Esophagus squamous epithelium (tissue), 5 donors: ENCODE results near the gene ETS1. TPM values are rescaled to one million over a fixed set of nuclear protein-coding genes. Genes with fewer than 3 reads are reported as not detected.

Experiments
- DNase-seq: peaks from one replicate; lab custom pipeline; 2025; lab: John Stamatoyannopoulos, UW
- H3K27ac ChIP-seq, 4 donors: fragments of 200-600 bp; sonication (generic); one replicate each; pipeline ENCODE4 v1.5.1; 2016 to 2019; ENCODE audit warnings: mild to moderate bottlenecking in 1 of 4
- H3K27me3 ChIP-seq, 4 donors: fragments of 200-600 bp; sonication (generic); 1 replicate in 3 of 4; 2 replicates in 1 of 4; pipeline versions ENCODE4 v1.5.1 to v1.6.0; 2017 to 2021; ENCODE audit warnings: antibody characterized with exemption in 1 of 4
- H3K36me3 ChIP-seq, 3 donors: fragments of 200-600 bp; sonication (generic); one replicate each; pipeline ENCODE4 v1.5.1; 2016 to 2019
- H3K4me1 ChIP-seq, 3 donors: fragments of 200-600 bp; sonication (generic); one replicate each; pipeline ENCODE4 v1.5.1; 2017 to 2019
- H3K4me3 ChIP-seq, 4 donors: fragments of 200-600 bp; sonication (generic); 1 replicate in 3 of 4; 2 replicates in 1 of 4; pipeline ENCODE4 v1.5.1; 2016 to 2019; ENCODE audit warnings: mild to moderate bottlenecking in 2 of 4, moderate library complexity in 1 of 4
- H3K9me3 ChIP-seq, 3 donors: fragments of 200-600 bp; sonication (generic); one replicate each; pipeline ENCODE4 v1.5.1; 2016 to 2019
- POLR2A ChIP-seq, 4 donors: fragments of 450-650 bp; IDR thresholded peaks; one replicate each; pipeline ENCODE4 v1.6.1; 2017; ENCODE audit warnings: antibody characterized with exemption in 4 of 4, mild to moderate bottlenecking in 4 of 4, moderate library complexity in 3 of 4
- WGBS, 2 donors: methylation state at CpG; one replicate each; pipeline ENCODE4 v1.1.5; 2018; 5-methylcytosine and 5-hydroxymethylcytosine counted together
- intact Hi-C: fragments of 100-400 bp; cut with DNase I; formaldehyde crosslinking; loops from one replicate; pipeline ENCODE4 v1.15.0; 2022
- total RNA-seq, 4 donors: library from RNA; depleted of rRNA; stranded (reverse); fragments of >200 nt; gene quantifications; one replicate each; pipeline ENCODE4 v1.1.0, GENCODE V29; 2016
- TF ChIP-seq, protein P1 (sequence below), 6 experiments: fragments of 450-650 bp in 4 of 6; fragments of 200-600 bp in 2 of 6; sonication (generic) in 2 of 6; IDR thresholded peaks; one replicate each; pipeline ENCODE4 v1.5.1; 2016 to 2019; ENCODE audit warnings: antibody characterized with exemption in 6 of 6, mild to moderate bottlenecking in 4 of 6, moderate library complexity in 4 of 6
- donor health status: DM: yes; HTN: yes; CAD: no.

The ETS1 gene
- total RNA-seq, 4 donors from 2014 or later, result 3.4 to 37.0 (median 16.4) TPM

DNA sequence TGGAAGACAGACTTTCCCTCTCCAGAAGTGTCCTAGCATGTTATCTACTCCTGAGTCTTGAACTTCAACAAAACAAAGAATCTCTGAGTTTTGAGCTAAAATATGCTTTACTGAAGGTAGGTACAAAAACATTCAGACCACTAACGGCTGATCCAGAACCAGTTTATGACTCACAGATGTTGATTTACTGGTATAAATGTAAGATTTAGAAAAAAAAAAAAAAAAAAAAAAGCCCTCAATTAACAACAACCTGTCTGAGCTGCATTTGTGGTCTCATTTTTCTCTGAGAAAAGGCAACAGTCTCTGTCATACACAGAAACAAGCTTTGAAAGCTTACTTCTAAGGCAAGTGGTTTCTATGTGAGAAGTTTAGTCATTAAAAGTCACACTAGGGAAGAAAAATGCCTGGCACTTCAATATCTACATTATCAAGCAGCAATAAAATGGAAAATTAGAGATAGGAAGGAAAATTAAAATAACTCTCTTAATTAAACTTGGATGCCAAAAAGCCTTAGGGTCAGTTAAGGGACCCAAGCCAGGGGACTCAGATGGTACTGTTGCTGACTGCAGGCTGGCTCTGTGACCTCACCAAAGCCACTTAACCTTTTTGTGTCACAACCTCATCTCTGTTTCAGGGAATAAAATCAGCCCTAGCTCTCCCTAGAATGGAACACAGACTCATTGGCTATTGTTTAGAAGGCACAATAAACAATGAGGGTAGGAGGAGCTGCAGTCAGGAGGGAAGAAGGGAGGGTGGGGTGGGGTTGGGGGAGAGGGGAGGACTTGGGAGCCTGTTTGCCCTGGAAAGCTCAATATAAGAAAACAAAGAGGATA lies 61.7 kb downstream of the ETS1 start:
- Histone ChIP-seq H3K9me3 (no peaks in the 10 kb centered on the region), H3K36me3 (no peaks in the 10 kb centered on the region), H3K27ac (peak overlapping the region; percentile 23 to 94 (median 50)), H3K4me1 (peaks cover 0 to 53% (median 0%) of the 10 kb centered on the region in 3 donors), H3K27me3 (no peaks in the 10 kb centered on the region), H3K4me3 (no peak overlapping the region)
- TF ChIP-seq POLR2A (IDR thresholded peaks at IDR 0.05), result peak in 1 of 4 donors; percentile 23
- TF ChIP-seq, protein P1, sequence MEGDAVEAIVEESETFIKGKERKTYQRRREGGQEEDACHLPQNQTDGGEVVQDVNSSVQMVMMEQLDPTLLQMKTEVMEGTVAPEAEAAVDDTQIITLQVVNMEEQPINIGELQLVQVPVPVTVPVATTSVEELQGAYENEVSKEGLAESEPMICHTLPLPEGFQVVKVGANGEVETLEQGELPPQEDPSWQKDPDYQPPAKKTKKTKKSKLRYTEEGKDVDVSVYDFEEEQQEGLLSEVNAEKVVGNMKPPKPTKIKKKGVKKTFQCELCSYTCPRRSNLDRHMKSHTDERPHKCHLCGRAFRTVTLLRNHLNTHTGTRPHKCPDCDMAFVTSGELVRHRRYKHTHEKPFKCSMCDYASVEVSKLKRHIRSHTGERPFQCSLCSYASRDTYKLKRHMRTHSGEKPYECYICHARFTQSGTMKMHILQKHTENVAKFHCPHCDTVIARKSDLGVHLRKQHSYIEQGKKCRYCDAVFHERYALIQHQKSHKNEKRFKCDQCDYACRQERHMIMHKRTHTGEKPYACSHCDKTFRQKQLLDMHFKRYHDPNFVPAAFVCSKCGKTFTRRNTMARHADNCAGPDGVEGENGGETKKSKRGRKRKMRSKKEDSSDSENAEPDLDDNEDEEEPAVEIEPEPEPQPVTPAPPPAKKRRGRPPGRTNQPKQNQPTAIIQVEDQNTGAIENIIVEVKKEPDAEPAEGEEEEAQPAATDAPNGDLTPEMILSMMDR (IDR thresholded peaks at IDR 0.05), result no peak
- WGBS, 2 donors, result 5 to 28% methylated on average over 1 of the region's 1 CpG
- intact Hi-C loops, result no loop called here
- DNase-seq, result no peak

DNA sequence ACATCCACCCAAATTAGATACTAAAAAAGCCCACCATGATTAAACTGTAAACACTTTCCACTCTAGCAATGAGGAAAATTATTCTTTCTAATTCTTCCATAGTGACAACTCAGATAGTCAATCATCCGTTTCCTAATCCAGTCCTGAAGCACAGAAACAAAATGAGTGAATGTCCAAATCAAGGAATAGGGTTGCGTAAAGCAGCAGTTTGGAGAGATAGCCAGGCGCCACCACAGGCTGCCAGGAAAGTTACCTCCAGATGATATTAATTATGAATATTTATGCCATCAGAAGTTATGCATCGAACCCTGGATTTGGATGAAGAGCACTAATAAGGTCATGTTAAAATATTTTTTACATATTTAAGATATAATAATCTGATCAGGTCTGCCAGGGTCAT lies 63.2 kb downstream of the ETS1 start:
- 92 to 96% methylated on average over 4 of the region's 4 CpGs for WGBS, 2 donors
- Histone ChIP-seq H3K4me3 (no peak overlapping the region), H3K27me3 (no peaks in the 10 kb centered on the region), H3K9me3 (no peaks in the 10 kb centered on the region), H3K36me3 (no peaks in the 10 kb centered on the region), H3K4me1 (peaks cover 0 to 48% (median 0%) of the 10 kb centered on the region in 3 donors), H3K27ac (peak overlapping the region in 3 of 4 donors; percentile 91 to 95 (median 94))
- DNase-seq, result no peak
- intact Hi-C loops, result no loop called here
- TF ChIP-seq, protein P1 (IDR thresholded peaks at IDR 0.05), result no peak
- no peak for TF ChIP-seq POLR2A (IDR thresholded peaks at IDR 0.05)

DNA sequence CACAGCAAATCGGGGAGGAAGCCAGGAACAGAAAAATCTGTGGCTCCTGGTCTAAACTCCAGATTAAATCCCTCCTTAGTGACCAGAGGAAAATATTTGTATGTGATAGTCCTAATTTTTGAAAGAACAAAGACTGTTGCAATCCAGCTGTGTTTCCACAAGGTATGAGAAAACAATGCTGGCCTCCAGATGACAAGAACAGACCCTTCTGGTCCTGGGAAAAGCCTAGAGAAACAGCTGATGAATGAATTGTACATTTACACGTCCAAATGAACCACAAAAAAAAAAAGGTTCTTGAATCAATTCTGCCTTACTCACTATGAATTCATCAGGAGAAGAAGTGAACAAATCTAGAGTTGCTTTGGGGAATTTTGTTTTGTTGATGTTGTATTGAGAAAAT lies 63.7 kb downstream of the ETS1 start:
- DNase-seq, result no peak
- H3K4me1 ChIP-seq, result peaks cover 0 to 51% (median 0%) of the 10 kb centered on the region in 3 donors
- TF ChIP-seq, protein P1 (IDR thresholded peaks at IDR 0.05), result no peak
- TF ChIP-seq POLR2A (IDR thresholded peaks at IDR 0.05), result no peak
- 26 to 33% methylated on average over 2 of the region's 2 CpGs for WGBS, 2 donors
- no peaks in the 10 kb centered on the region for H3K9me3 ChIP-seq
- intact Hi-C loops, result no loop called here
- H3K27ac ChIP-seq, result peak overlapping the region; percentile 88 to 95 (median 92)
- H3K4me3 ChIP-seq, result no peak overlapping the region
- no peaks in the 10 kb centered on the region for H3K36me3 ChIP-seq
- no peaks in the 10 kb centered on the region for H3K27me3 ChIP-seq

DNA sequence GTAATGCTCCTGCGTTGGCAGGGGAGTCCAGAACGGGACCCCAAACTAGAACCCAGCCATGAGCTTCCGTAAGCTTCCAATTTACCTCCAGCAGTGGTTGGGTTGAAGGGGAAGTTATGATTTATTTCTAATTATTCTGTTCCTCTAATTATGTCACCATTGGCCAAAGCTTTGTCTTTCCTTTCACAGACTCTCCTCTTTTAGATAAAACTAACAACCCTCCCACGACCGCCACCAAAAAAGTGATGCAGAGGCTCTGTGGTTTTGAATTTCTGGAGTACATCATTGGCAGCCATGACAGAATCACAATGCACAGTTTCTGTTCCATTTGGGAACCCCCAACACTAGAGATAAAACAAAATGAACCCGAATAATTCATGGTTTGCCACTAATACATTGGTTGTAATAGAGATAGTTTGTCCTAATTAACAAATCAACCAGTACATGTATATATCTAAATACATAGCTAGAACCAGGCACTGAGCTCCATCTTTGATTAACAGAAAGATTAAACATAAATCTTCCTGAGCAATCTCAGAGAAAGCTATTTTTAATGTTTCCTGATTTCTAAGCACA lies 64.3 kb downstream of the ETS1 start:
- 27 to 34% methylated on average over 6 of the region's 6 CpGs for WGBS, 2 donors
- H3K4me1 ChIP-seq, result peaks cover 0 to 53% (median 0%) of the 10 kb centered on the region in 3 donors

More for the DNA sequence above, 64.3 kb downstream of the ETS1 start:
- Histone ChIP-seq H3K27me3 (no peaks in the 10 kb centered on the region), H3K36me3 (no peaks in the 10 kb centered on the region), H3K4me3 (peak overlapping the region; percentile 49 to 79 (median 68)), H3K27ac (peak overlapping the region; percentile 88 to 95 (median 92)), H3K9me3 (no peaks in the 10 kb centered on the region)
- DNase-seq, result no peak
- TF ChIP-seq, protein P1 (IDR thresholded peaks at IDR 0.05), result no peak
- no peak for TF ChIP-seq POLR2A (IDR thresholded peaks at IDR 0.05)
- intact Hi-C loops, result no loop called here
